ENCODE measurements around the gene SRP68. TPM values are rescaled to one million over a fixed set of nuclear protein-coding genes. Genes with fewer than 3 reads are reported as not detected.
A peak's percentile ranks its signal among the peaks of the same experiment; 100 is the strongest.

SRP68 gene
- total RNA-seq, 1 experiment from 2014 or later: 106 TPM

DNA sequence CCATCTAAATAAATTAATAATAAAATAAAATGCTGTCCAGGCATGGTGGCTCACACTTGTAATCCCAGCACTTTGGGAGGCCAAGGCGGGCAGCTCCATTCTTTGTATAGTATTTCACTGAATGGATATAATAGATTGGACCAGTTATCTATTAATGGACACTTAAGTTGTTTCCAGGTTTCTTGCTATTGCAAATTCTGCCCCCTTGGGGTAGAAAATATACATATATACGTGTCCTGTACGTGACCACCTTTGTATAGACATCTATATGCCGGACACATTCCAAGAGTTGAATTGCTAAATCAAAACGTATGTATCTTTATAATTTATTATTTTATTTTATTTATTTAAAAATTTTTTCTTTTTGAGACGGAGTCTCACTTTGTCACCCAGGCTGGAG, 35.2 kb upstream of the SRP68 start:
- no TSS peak for BruUV-seq (replicated peaks)
- Mint-ChIP-seq H3K4me1 (ENCODE audit: insufficient read depth, unreplicated experiment) (peaks cover 5% of the 10 kb centered on the region), H3K9me3 (ENCODE audit: unreplicated experiment) (no peaks in the 10 kb centered on the region), H3K4me3 (ENCODE audit: unreplicated experiment) (no peak overlapping the region), H3K36me3 (ENCODE audit: insufficient read depth, unreplicated experiment) (no peaks in the 10 kb centered on the region), H3K27ac (ENCODE audit: low read depth, unreplicated experiment) (no peak overlapping the region), H3K27me3 (ENCODE audit: insufficient read depth, unreplicated experiment) (no peaks in the 10 kb centered on the region)
- peak; percentile 34 for DNase-seq (ENCODE audit: unreplicated experiment)
- TF ChIP-seq, protein P1, sequence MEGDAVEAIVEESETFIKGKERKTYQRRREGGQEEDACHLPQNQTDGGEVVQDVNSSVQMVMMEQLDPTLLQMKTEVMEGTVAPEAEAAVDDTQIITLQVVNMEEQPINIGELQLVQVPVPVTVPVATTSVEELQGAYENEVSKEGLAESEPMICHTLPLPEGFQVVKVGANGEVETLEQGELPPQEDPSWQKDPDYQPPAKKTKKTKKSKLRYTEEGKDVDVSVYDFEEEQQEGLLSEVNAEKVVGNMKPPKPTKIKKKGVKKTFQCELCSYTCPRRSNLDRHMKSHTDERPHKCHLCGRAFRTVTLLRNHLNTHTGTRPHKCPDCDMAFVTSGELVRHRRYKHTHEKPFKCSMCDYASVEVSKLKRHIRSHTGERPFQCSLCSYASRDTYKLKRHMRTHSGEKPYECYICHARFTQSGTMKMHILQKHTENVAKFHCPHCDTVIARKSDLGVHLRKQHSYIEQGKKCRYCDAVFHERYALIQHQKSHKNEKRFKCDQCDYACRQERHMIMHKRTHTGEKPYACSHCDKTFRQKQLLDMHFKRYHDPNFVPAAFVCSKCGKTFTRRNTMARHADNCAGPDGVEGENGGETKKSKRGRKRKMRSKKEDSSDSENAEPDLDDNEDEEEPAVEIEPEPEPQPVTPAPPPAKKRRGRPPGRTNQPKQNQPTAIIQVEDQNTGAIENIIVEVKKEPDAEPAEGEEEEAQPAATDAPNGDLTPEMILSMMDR (IDR thresholded peaks at IDR 0.05; ENCODE audit: unreplicated experiment): peak; percentile 32
- ChIA-PET POLR2A (no interaction called here), CTCF (no interaction called here)
- intact Hi-C loops (cut with micrococcal nuclease): no loop called here

DNA sequence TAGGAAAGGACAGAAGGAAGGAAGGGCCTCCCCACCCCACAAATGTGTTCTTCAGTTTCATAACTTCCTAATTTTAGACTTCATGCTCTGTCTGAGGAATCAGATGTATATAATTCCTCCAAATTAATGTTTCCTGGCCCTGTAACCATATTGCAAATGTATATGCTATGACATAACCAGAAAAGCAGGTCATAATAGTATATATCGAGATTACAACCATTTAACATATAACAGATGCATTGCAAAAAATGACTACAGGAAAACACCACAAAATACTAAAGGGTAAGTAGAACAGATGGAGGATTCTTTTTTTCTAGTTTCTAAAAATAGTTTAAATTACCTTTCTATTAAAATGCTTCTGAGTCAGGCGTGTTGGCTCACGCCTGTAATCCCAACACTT, 34.4 kb upstream of the SRP68 start:
- intact Hi-C loops (cut with micrococcal nuclease): no loop called here
- ChIA-PET POLR2A (no interaction called here), CTCF (interaction anchor here (0.7 to 1.0 kb wide), 3 partner anchors 93 to 342 kb away, joined by 3 to 5 read pairs (median 4); no protein-coding TSS in a partner anchor)
- no peak for DNase-seq (ENCODE audit: unreplicated experiment)
- Mint-ChIP-seq H3K27me3 (ENCODE audit: insufficient read depth, unreplicated experiment) (no peaks in the 10 kb centered on the region), H3K9me3 (ENCODE audit: unreplicated experiment) (no peaks in the 10 kb centered on the region), H3K27ac (ENCODE audit: low read depth, unreplicated experiment) (no peak overlapping the region), H3K4me1 (ENCODE audit: insufficient read depth, unreplicated experiment) (peaks cover 5% of the 10 kb centered on the region), H3K36me3 (ENCODE audit: insufficient read depth, unreplicated experiment) (peaks cover under 1% of the 10 kb centered on the region), H3K4me3 (ENCODE audit: unreplicated experiment) (no peak overlapping the region)
- no TSS peak for BruUV-seq (replicated peaks)
- TF ChIP-seq, protein P1 (IDR thresholded peaks at IDR 0.05; ENCODE audit: unreplicated experiment): no peak

DNA sequence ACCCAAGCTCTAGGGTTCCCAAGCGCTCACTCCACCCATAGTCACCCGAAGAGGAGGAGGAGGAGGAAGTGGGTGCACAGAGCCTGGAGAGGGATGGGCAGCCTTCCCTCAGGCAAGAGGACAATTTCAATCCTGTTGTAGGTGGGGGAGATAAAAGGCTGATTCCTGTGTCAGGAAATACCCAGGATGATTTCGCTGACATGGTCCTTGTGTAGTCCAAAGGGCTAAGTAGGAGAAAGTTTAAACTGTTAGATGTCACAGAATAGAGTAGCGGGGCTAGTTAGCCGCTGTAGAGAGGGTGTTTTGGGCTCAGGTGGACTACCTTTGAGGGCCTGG, 32.5 kb upstream of the SRP68 start:
- H3K9me3 Mint-ChIP-seq (ENCODE audit: unreplicated experiment): no peaks in the 10 kb centered on the region
- H3K4me1 Mint-ChIP-seq (ENCODE audit: insufficient read depth, unreplicated experiment): peaks cover 5% of the 10 kb centered on the region
- intact Hi-C loops (cut with micrococcal nuclease): no loop called here
- TF ChIP-seq, protein P1 (IDR thresholded peaks at IDR 0.05; ENCODE audit: unreplicated experiment): no peak
- ChIA-PET POLR2A (interaction anchor here (0.6 to 3.1 kb wide), 3 partner anchors 22 to 161 kb away, joined by 3 to 21 read pairs (median 9); partner anchors contain the start of gene UBALD2), CTCF (interaction anchor here (0.6 to 3.0 kb wide), 2 partner anchors 174 to 182 kb away, joined by 4 to 13 read pairs; no protein-coding TSS in a partner anchor)
- no peak overlapping the region for H3K27ac Mint-ChIP-seq (ENCODE audit: low read depth, unreplicated experiment)
- H3K27me3 Mint-ChIP-seq (ENCODE audit: insufficient read depth, unreplicated experiment): no peaks in the 10 kb centered on the region
- no peak for DNase-seq (ENCODE audit: unreplicated experiment)
- BruUV-seq (replicated peaks): no TSS peak
- peaks cover 12% of the 10 kb centered on the region for H3K36me3 Mint-ChIP-seq (ENCODE audit: insufficient read depth, unreplicated experiment)
- no peak overlapping the region for H3K4me3 Mint-ChIP-seq (ENCODE audit: unreplicated experiment)

DNA sequence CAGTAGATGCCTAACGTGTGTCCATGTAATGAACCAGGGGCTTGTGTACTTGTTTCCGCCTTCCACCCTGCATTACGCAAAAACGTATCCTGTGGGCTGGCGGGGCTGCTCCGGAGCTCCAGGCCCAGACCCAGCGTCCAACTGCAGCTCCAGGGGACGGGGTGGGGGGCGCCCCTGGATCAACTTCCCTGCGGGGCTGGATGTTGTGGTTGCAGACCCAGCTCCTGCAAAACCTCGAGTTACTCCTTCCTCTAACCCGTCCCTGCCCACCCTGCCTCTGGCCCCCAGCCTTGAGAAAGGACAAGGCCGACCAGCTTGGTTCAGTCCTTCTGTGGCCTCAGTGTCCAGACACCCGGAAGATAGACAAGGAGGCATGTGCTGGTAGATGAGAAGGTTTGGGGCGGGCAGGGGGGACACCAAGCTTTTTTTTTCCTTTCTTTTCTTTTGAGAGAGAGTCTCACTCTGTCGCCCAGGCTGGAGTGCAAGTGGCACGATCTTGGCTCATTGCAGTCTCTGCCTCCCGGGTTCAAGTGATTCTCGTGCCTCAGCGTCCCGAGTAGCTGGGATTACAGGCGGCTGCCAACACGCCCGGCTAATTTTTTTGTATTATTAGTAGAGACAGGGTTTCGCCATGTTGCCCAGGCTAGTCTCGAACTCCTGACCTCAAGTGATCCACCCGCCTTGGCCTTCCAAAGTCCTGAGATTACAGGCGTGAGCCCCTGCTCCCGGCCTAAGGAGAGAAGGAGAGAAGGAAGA, 32.0 kb upstream of the SRP68 start:
- peaks cover 17% of the 10 kb centered on the region for H3K36me3 Mint-ChIP-seq (ENCODE audit: insufficient read depth, unreplicated experiment)
- CTCF ChIA-PET: interaction anchor here (0.6 to 3.0 kb wide), 6 partner anchors 90 to 226 kb away, joined by 3 to 13 read pairs (median 4); no protein-coding TSS in a partner anchor
- TF ChIP-seq, protein P1 (IDR thresholded peaks at IDR 0.05; ENCODE audit: unreplicated experiment): no peak
- POLR2A ChIA-PET: interaction anchor here (0.6 to 3.1 kb wide), 9 partner anchors 11 to 467 kb away, joined by 3 to 21 read pairs (median 4); partner anchors contain the start of genes EVPL, SRP68 and UBALD2
- peaks cover 5% of the 10 kb centered on the region for H3K4me1 Mint-ChIP-seq (ENCODE audit: insufficient read depth, unreplicated experiment)
- no peak for DNase-seq (ENCODE audit: unreplicated experiment)
- H3K27ac Mint-ChIP-seq (ENCODE audit: low read depth, unreplicated experiment): peak overlapping the region; percentile 98
- no peaks in the 10 kb centered on the region for H3K27me3 Mint-ChIP-seq (ENCODE audit: insufficient read depth, unreplicated experiment)
- peak overlapping the region; percentile 95 for H3K4me3 Mint-ChIP-seq (ENCODE audit: unreplicated experiment)
- intact Hi-C loops (cut with micrococcal nuclease): no loop called here
- H3K9me3 Mint-ChIP-seq (ENCODE audit: unreplicated experiment): no peaks in the 10 kb centered on the region
- TSS peak; percentile 94 for BruUV-seq (replicated peaks)
